HL-60 (cell line): ENCODE measurements around the gene RAPGEF4.

Experiments used
- DNase-seq, 2 experiments: peaks; one replicate each; pipeline ENCODE4 v3.0.0-alpha.2; 2010 to 2020; ENCODE audit warnings: low read depth in 1 of 2, low spot score in 1 of 2
- H3K27ac ChIP-seq: fragments of 250-450 bp; sonication (Bioruptor Pico); replicated peaks from 2 replicates; pipeline ENCODE4 v1.5.1; 2020; ENCODE audit warnings: mild to moderate bottlenecking, moderate library complexity
- H3K27me3 ChIP-seq: fragments of 250-450 bp; sonication (Bioruptor Pico); 2 replicates; pipeline ENCODE4 v1.5.1; 2021; ENCODE audit warnings: mild to moderate bottlenecking, moderate library complexity; ENCODE audit not compliant: insufficient read depth, poor library complexity, severe bottlenecking
- H3K4me3 ChIP-seq: replicated peaks from 2 replicates; pipeline ENCODE4 v1.5.1; 2011; ENCODE audit warnings: mild to moderate bottlenecking, control low read depth, low read length; ENCODE audit not compliant: insufficient read depth
- GABPA ChIP-seq: IDR thresholded peaks from 2 replicates; pipeline ENCODE4 v1.6.1; 2012; ENCODE audit warnings: low read depth
- POLR2AphosphoS5 ChIP-seq: IDR thresholded peaks from 2 replicates; pipeline ENCODE4 v1.6.1; 2012; ENCODE audit warnings: low read depth
- SPI1 ChIP-seq: IDR thresholded peaks from 2 replicates; pipeline ENCODE4 v1.6.1; 2012; ENCODE audit warnings: low read depth, mild to moderate bottlenecking, borderline replicate concordance
- TF ChIP-seq, protein P1 (sequence below): IDR thresholded peaks from one replicate; pipeline ENCODE4 v1.5.1; 2011; ENCODE audit warnings: low read length, control low read depth, inconsistent platforms; ENCODE audit not compliant: insufficient read depth
- TF ChIP-seq, protein P2 (sequence below): IDR thresholded peaks from 2 replicates; pipeline ENCODE4 v1.6.1; 2012; ENCODE audit warnings: low read depth; ENCODE audit not compliant: insufficient replicate concordance

RAPGEF4 gene

DNA sequence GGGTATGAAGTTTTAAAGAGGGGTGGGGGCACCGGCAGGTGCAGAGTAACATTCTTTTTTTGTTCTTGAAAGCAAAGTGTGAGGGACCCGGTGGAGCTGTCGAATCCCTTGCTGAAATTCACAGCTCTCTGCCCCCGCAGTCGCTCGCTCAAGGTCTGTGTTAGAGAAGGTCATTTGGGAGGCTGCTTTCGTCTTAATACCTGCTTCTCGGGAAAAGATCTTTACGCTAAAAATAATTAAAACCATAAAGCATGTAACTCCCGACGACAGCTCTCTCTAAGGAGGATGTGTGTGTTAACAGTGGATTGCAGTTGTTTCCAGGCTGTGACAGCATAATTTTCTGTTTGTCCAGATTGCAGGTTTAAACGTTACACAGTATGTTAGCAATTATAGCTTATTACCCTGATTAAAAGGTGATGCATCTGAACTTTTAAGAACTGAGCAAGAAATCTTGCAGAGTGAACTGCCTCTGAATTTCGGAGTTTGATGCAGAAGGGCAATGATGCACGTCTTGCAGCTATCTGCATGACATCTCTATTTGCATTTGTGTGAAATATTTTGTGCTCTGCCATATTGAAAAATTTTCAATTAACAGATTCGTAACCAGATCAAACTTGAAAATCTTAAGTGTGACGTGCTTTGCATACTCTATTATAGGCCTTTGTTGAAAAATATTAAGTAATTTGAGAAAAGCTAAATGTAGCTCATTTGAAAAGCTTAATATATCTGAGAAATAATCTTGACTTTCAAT lies 954 bp downstream of the RAPGEF4 start:
- Histone ChIP-seq H3K27me3 (peaks cover 34% of the 10 kb centered on the region), H3K27ac (no peak overlapping the region), H3K4me3 (peak overlapping the region; percentile 44; the same call in 1 of the 2 replicates)
- DNase-seq, result no peak
- TF ChIP-seq GABPA (no peak), SPI1 (no peak), POLR2AphosphoS5 (no peak)
- TF ChIP-seq, protein P1, sequence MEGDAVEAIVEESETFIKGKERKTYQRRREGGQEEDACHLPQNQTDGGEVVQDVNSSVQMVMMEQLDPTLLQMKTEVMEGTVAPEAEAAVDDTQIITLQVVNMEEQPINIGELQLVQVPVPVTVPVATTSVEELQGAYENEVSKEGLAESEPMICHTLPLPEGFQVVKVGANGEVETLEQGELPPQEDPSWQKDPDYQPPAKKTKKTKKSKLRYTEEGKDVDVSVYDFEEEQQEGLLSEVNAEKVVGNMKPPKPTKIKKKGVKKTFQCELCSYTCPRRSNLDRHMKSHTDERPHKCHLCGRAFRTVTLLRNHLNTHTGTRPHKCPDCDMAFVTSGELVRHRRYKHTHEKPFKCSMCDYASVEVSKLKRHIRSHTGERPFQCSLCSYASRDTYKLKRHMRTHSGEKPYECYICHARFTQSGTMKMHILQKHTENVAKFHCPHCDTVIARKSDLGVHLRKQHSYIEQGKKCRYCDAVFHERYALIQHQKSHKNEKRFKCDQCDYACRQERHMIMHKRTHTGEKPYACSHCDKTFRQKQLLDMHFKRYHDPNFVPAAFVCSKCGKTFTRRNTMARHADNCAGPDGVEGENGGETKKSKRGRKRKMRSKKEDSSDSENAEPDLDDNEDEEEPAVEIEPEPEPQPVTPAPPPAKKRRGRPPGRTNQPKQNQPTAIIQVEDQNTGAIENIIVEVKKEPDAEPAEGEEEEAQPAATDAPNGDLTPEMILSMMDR, result no peak
- TF ChIP-seq, protein P2, sequence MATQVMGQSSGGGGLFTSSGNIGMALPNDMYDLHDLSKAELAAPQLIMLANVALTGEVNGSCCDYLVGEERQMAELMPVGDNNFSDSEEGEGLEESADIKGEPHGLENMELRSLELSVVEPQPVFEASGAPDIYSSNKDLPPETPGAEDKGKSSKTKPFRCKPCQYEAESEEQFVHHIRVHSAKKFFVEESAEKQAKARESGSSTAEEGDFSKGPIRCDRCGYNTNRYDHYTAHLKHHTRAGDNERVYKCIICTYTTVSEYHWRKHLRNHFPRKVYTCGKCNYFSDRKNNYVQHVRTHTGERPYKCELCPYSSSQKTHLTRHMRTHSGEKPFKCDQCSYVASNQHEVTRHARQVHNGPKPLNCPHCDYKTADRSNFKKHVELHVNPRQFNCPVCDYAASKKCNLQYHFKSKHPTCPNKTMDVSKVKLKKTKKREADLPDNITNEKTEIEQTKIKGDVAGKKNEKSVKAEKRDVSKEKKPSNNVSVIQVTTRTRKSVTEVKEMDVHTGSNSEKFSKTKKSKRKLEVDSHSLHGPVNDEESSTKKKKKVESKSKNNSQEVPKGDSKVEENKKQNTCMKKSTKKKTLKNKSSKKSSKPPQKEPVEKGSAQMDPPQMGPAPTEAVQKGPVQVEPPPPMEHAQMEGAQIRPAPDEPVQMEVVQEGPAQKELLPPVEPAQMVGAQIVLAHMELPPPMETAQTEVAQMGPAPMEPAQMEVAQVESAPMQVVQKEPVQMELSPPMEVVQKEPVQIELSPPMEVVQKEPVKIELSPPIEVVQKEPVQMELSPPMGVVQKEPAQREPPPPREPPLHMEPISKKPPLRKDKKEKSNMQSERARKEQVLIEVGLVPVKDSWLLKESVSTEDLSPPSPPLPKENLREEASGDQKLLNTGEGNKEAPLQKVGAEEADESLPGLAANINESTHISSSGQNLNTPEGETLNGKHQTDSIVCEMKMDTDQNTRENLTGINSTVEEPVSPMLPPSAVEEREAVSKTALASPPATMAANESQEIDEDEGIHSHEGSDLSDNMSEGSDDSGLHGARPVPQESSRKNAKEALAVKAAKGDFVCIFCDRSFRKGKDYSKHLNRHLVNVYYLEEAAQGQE, result no peak

DNA sequence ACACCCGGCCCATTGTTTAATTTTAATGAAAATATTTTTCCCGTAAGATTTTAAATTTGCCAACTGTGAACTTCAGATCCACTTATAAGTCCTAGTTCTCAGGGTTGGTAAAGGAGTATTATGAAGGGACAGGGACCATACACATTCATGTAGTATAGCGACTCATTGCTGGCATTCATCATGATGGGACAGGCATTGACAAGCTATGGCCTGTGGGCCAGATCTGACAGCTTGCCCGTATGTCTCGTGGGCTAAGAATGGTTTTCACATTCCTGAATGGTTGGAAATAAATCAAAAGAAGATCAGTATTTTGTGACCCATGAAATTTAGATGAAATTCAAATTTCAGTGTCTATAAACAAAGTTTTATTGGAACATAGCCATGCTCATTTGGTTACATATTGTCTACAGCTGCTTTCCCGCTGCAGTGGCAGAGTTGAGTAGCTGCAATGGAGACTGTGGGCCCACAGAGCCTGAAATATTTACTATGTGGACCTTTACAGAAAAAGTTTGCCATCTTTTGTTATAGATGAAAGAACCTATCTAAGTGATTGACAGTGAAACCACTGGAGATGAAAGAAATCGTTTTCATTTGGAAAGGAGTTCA lies 4.1 kb downstream of the RAPGEF4 start:
- no peak for TF ChIP-seq GABPA
- TF ChIP-seq, protein P2, result no peak
- TF ChIP-seq, protein P1, result no peak
- no peak for TF ChIP-seq POLR2AphosphoS5
- TF ChIP-seq SPI1, result no peak
- no peak for DNase-seq
- no peak overlapping the region for H3K4me3 ChIP-seq
- no peak overlapping the region for H3K27ac ChIP-seq
- H3K27me3 ChIP-seq, result peaks cover 24% of the 10 kb centered on the region

DNA sequence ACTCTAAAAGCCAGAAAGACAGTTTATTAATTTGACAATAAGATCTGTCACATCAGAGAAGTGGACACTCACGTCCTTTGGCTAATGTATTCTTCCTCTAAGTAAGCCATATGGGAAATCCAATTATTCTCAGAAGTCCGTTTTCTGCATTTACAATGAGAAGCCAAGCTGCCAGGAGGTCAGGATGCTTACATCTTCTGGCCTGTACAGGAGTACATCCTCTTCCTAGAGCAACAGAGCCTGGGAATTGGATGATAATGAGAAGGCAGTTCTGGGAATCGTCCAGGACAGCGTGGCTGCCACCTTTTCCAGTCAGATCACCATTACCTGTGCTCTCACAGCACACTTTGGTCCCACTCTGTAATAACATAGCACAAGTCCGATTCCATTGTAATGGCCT lies 5.2 kb downstream of the RAPGEF4 start:
- TF ChIP-seq, protein P2, result no peak
- TF ChIP-seq, protein P1, result no peak
- TF ChIP-seq SPI1, result no peak
- TF ChIP-seq GABPA, result no peak
- no peak for DNase-seq
- Histone ChIP-seq H3K27ac (no peak overlapping the region), H3K27me3 (peaks cover 18% of the 10 kb centered on the region), H3K4me3 (no peak overlapping the region)
